Omental fat pad (tissue), 4 donors: ENCODE measurements around the gene ZNF620. TPM values are rescaled to one million over a fixed set of nuclear protein-coding genes. Genes with fewer than 3 reads are reported as not detected.
A peak's percentile ranks its signal among the peaks of the same experiment; 100 is the strongest.

Source experiments
- ATAC-seq: fragments of 150-250 bp; one replicate; pipeline ENCODE4 v1.9.1; 2016; ENCODE audit warnings: mild to moderate bottlenecking, moderate library complexity; ENCODE audit not compliant: low FRiP score
- DNase-seq: peaks from one replicate; pipeline ENCODE4 v3.0.0-alpha.2; 2019; ENCODE audit warnings: low spot score
- CTCF ChIP-seq, 3 donors: fragments of 450-650 bp; IDR thresholded peaks; one replicate each; pipeline ENCODE4 v1.5.1; 2016 to 2017; ENCODE audit warnings: antibody characterized with exemption in 3 of 3, mild to moderate bottlenecking in 3 of 3, moderate library complexity in 2 of 3
- total RNA-seq, 4 donors: library from RNA; depleted of rRNA; stranded (reverse); fragments of >200 nt; gene quantifications; one replicate each; pipeline ENCODE4 v1.1.0, GENCODE V29; 2016

ZNF620 gene
- total RNA-seq, 4 donors from 2014 or later, result 1.6 to 4.1 (median 2.0) TPM

DNA sequence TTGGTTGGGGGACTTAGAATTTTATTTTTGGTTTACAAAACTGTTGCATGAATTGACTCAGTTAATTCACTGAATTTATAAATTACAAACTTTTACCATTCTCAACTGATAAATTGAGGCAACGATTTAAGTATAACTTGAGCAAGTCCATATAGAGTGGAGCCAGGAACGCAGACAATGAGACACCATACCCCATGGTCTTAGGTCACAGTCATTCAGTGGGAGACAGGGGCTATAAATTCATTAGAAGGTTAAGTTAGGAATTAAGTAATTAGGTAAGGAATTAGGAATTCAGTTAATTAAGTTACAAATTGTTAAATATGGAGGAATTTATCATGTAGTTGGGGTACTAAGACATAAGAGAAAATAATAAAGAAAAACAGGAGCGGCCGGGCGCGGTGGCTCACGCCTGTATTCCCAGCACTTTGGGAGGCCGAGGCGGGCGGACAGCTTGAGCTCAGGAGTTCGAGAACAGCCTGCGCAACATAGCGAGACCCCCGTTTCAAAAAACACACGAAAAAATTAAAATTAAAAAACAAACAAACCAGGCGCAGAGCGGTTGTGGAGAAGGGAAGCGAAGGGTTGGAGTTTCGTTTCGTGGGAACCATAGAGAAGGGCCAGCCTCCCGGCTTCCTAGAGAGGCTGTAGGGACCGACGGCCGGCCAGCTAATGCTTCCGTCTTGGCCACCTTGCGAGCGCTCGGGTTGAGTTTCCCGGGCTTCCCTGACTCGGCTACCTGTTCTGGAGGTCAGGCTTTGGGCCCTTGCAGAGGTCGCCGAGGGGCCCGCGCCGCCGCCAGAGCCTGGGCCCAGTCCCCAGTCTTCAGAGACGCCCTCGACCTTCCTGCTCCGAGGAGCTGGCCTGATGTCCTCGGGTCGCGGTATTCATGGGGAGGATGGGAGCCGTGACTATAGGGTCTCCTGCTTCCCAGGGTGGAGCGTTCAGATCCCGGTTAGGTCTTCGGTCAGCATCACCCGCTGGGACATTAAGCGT lies 29.1 kb upstream of the ZNF620 start, which contains the start of gene ZNF619:
Gene ZNF619 (plus strand): TSS at position 645 of the 993 bp plus-strand sequence. CDS start 858 bp downstream, outside the sequence.
- TF ChIP-seq CTCF (IDR thresholded peaks at IDR 0.05), result no peak
- DNase-seq, result no peak
- ATAC-seq, result peak; percentile 90

DNA sequence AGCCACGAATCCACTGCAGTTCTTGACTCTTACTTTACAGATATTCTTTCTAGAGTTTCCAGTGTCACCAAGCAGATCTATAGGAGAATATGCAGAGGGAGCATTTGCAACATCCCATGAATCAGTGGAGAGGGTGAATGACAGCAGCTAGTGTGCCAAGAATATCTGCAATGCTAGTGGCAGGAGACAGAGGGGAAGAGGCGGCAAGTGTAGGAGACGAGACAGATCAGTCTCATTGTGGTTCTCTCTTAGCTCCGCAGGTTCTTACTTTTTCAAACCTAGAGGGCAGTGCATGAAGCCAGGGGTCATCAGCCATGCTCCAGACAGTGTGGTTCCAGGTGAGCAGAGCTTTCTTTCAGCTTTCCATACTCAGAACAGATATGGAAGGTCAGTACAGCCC lies 28.2 kb upstream of the ZNF620 start:
- no peak for ATAC-seq
- TF ChIP-seq CTCF (IDR thresholded peaks at IDR 0.05), result no peak

DNA sequence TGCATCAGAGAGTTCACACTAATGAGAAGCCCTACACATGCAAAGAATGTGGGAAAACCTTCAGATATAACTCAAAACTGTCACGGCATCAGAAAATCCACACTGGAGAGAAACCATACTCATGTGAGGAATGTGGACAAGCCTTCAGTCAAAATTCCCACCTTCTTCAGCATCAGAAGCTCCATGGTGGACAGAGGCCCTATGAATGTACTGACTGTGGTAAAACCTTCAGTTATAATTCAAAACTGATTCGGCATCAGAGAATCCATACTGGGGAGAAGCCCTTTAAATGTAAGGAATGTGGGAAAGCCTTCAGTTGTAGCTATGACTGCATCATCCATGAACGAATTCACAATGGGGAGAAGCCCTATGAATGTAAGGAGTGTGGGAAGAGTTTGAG lies 18.7 kb upstream of the ZNF620 start:
- TF ChIP-seq CTCF (IDR thresholded peaks at IDR 0.05), result no peak
- ATAC-seq, result no peak

More for the DNA sequence above, 28.2 kb upstream of the ZNF620 start:
- no peak for DNase-seq

DNA sequence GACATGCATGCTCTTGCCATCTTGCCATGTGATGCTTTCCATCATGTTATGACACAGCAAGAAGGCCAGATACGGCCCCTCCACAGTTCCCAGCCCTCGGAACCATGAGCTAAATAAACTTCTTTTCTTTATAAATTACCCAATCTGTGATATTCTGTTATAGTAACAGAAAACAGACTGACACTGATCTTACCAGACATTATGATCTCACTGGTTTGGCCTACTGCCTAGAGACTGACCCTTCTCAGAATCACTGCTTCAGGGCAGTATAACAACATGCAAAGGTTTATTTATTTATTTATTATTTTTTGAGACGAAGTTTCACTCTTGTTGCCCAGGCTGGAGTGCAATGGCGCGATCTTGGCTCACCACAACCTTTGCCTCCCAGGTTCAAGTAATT lies 14.9 kb upstream of the ZNF620 start:
- TF ChIP-seq CTCF (IDR thresholded peaks at IDR 0.05), result no peak
- DNase-seq, result no peak

More for the DNA sequence above, 18.7 kb upstream of the ZNF620 start:
- no peak for DNase-seq

GRCh38 chr3:40494698-40495097 lies 11.1 kb upstream of the ZNF620 start:
- ATAC-seq (no peak), DNase-seq (no peak)
- no peak for TF ChIP-seq CTCF (IDR thresholded peaks at IDR 0.05)

More for the DNA sequence above, 14.9 kb upstream of the ZNF620 start:
- ATAC-seq, result no peak

DNA sequence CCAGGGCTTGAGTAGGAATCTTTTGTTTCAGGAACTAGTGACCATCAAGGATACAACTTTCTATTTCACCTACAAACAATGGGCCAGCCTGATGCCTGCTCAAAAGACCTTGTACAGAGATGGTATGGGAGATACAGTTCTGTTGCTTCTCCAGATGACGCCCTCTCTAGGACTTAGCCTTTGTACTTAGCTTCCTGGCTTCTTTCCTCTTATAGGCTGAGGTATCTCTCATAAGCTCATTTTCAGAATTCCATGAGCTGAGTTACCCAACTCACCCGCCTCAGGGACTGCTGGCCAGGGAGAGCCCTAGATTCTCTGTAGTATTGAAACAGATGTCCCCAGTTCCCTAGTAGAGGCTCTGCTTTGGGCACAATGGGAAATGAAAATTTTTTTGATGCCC lies 8.6 kb upstream of the ZNF620 start:
- no peak for TF ChIP-seq CTCF (IDR thresholded peaks at IDR 0.05)
- DNase-seq (no peak), ATAC-seq (no peak)
